Neutrophil (primary cell): ENCODE measurements around the gene TNS3.

ENCODE experiments used
- H3K27ac ChIP-seq: fragments of 200-600 bp; sonication (generic); 2 replicates; pipeline ENCODE4 v1.5.1; 2016; ENCODE audit warnings: mild to moderate bottlenecking, moderate library complexity
- H3K27me3 ChIP-seq: fragments of 200-600 bp; sonication (generic); 2 replicates; pipeline ENCODE4 v1.6.0; 2016; ENCODE audit warnings: mild to moderate bottlenecking
- H3K36me3 ChIP-seq: fragments of 200-600 bp; sonication (generic); 2 replicates; pipeline ENCODE4 v1.5.1; 2017
- H3K4me1 ChIP-seq, 2 experiments: fragments of 200-600 bp in 1 of 2; sonication (generic) in 1 of 2; 1 replicate in 1 of 2; 2 replicates in 1 of 2; pipeline versions ENCODE4 v1.5.1 to v1.6.1; 2013 to 2016; ENCODE audit warnings: low read depth in 1 of 2, low read length in 1 of 2, mild to moderate bottlenecking in 1 of 2, moderate library complexity in 1 of 2; ENCODE audit not compliant: control insufficient read depth in 1 of 2, insufficient read depth in 1 of 2
- H3K4me3 ChIP-seq, 2 experiments: fragments of 200-600 bp in 1 of 2; sonication (generic) in 1 of 2; 1 replicate in 1 of 2; 2 replicates in 1 of 2; pipeline ENCODE4 v1.5.1; 2013 to 2016; ENCODE audit warnings: low read depth in 1 of 2, low read length in 1 of 2, mild to moderate bottlenecking in 1 of 2, moderate library complexity in 1 of 2
- H3K9me3 ChIP-seq: fragments of 200-600 bp; sonication (generic); 2 replicates; pipeline ENCODE4 v1.5.1; 2016
- CTCF ChIP-seq: fragments of 200-600 bp; sonication (generic); IDR thresholded peaks from 2 replicates; pipeline ENCODE4 v1.5.1; 2016; ENCODE audit warnings: antibody characterized with exemption

The TNS3 gene

DNA sequence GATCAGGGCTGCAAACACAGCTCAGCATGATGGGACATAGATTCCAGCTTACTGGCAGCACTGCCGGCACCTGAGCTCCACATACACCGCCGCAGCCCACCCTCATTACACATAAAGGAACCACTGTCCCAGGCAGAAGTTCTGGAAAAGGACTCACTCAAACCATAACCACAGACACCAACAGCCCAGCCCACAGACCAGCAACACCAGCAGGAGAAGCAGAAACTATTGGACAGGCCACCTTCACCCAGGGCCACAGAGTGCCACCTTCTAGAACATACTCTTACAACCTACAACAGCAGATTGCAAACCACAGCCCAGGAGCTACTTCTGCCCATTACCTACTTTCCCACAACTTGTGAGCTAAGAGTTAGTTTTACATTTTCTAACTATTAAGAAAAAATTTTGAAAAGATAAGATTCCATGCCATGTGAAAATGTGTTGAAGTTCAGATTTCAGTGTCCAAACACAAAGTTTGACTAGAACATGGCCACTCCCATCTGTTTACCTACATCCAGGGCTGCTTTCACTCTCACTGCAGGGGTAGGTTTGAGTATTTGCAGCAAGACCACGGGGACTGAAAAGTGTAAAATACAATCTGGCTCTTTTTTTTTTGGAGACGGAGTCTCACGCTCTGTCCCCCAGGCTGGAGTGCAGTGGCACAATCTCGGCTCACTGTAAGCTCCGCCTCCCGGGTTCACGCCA is 153.0 kb downstream of the TNS3 start:
- Histone ChIP-seq H3K4me3 (no peak overlapping the region), H3K27me3 (no peaks in the 10 kb centered on the region), H3K4me1 (no peaks in the 10 kb centered on the region), H3K9me3 (no peaks in the 10 kb centered on the region), H3K36me3 (no peaks in the 10 kb centered on the region), H3K27ac (no peak overlapping the region)
- TF ChIP-seq CTCF, result no peak

- no peak overlapping the region for H3K27ac ChIP-seq
- H3K4me3 ChIP-seq, result no peak overlapping the region
- no peak for TF ChIP-seq CTCF
- no peaks in the 10 kb centered on the region for H3K9me3 ChIP-seq
- no peaks in the 10 kb centered on the region for H3K4me1 ChIP-seq
- no peaks in the 10 kb centered on the region for H3K36me3 ChIP-seq
- no peaks in the 10 kb centered on the region for H3K27me3 ChIP-seq
These were observed 153.7 kb downstream of the TNS3 start for GRCh38 chr7:47428052-47428767.

DNA sequence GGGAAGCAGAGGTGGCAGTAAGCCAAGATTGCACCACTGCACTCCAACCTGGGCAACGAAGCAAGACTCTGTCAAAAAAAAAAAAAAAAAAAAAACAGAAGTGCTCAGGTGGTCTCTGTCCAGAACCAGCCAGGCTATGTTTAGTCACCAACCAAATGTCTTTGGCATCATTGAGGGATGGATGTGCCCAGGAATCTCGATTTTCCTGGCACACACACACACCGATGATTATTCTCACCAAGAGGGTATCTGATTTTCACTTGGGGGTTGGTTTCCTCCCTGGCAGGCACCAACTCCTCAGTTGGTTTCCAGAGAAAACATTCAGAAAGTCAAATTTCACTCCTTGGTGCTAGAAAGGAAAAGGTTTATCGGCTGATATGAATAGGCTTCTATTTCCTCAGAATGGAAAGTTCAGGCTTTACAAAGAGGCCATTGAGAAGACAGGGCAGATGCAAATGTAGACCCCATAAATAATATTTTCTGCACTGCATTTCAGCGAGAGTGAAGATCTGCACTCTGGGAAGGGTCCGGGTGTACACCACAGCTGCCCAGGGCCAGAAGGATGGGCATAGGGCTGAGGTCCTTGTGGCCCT is 154.8 kb downstream of the TNS3 start:
- Histone ChIP-seq H3K4me3 (no peak overlapping the region), H3K36me3 (no peaks in the 10 kb centered on the region), H3K9me3 (no peaks in the 10 kb centered on the region), H3K27me3 (no peaks in the 10 kb centered on the region), H3K4me1 (no peaks in the 10 kb centered on the region), H3K27ac (no peak overlapping the region)
- no peak for TF ChIP-seq CTCF

- Histone ChIP-seq H3K9me3 (no peaks in the 10 kb centered on the region), H3K4me3 (no peak overlapping the region), H3K4me1 (no peaks in the 10 kb centered on the region), H3K27me3 (no peaks in the 10 kb centered on the region), H3K27ac (no peak overlapping the region), H3K36me3 (no peaks in the 10 kb centered on the region)
- no peak for TF ChIP-seq CTCF
These were observed 157.4 kb downstream of the TNS3 start for GRCh38 chr7:47424523-47424922.

- Histone ChIP-seq H3K4me1 (no peaks in the 10 kb centered on the region), H3K27me3 (no peaks in the 10 kb centered on the region), H3K27ac (no peak overlapping the region), H3K36me3 (no peaks in the 10 kb centered on the region), H3K4me3 (no peak overlapping the region), H3K9me3 (no peaks in the 10 kb centered on the region)
- TF ChIP-seq CTCF, result no peak
These were observed 158.7 kb downstream of the TNS3 start for GRCh38 chr7:47423196-47423595.
